Spleen (tissue), 7 donors: Measurements from ENCODE around the gene CEBPZ.

Experiments used
- POLR2A ChIP-seq, 3 donors: fragments of 450-650 bp; IDR thresholded peaks; one replicate each; pipeline ENCODE4 v1.5.1; 2017; ENCODE audit warnings: antibody characterized with exemption in 3 of 3, mild to moderate bottlenecking in 1 of 3
- POLR2AphosphoS5 ChIP-seq, 3 donors: sonication (generic); formaldehyde crosslinking; IDR thresholded peaks; one replicate each; pipeline ENCODE4 v1.5.1; 2017; ENCODE audit warnings: antibody characterized with exemption in 3 of 3
- TF ChIP-seq, protein P1 (sequence below), 11 experiments: fragments of 200-600 bp in 7 of 11; fragments of 450-650 bp in 4 of 11; sonication (generic) in 4 of 11; IDR thresholded peaks in 8 of 11; conservative IDR thresholded peaks in 3 of 11; 1 replicate in 7 of 11; 2 replicates in 4 of 11; pipeline versions ENCODE4 v1.4.0 to v1.8.0; 2016 to 2021; ENCODE audit warnings: antibody characterized with exemption in 11 of 11, inconsistent platforms in 4 of 11, mild to moderate bottlenecking in 1 of 11
- donor health status: DM: no; HTN: no; CAD: no; lungs with moderate emphysema.
- donor health status: DM: no; HTN: no; CAD: no.
- donor health status: DM: no; HTN: no; CAD: no.

DNA sequence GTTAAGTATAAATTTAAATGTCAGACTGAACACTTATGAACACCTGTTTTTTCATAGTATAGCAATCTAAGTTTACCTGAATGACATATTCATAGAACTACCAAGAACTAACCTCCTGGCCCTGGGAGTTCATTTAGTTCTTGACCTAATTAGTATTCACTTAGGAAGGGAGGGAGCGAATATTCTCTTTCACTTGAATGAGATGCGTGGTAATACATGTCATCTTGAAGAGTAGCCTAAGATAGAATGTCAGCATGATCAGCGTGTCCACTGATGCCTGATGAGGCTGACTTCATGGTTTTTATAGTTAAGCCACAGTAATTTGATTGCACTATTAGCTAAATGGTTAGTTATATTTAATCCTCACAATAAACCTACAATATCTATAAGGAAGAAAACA lies 13.4 kb upstream of the CEBPZ start:
- TF ChIP-seq POLR2A (IDR thresholded peaks at IDR 0.05) (no peak), POLR2AphosphoS5 (IDR thresholded peaks at IDR 0.05) (no peak)
- TF ChIP-seq, protein P1, sequence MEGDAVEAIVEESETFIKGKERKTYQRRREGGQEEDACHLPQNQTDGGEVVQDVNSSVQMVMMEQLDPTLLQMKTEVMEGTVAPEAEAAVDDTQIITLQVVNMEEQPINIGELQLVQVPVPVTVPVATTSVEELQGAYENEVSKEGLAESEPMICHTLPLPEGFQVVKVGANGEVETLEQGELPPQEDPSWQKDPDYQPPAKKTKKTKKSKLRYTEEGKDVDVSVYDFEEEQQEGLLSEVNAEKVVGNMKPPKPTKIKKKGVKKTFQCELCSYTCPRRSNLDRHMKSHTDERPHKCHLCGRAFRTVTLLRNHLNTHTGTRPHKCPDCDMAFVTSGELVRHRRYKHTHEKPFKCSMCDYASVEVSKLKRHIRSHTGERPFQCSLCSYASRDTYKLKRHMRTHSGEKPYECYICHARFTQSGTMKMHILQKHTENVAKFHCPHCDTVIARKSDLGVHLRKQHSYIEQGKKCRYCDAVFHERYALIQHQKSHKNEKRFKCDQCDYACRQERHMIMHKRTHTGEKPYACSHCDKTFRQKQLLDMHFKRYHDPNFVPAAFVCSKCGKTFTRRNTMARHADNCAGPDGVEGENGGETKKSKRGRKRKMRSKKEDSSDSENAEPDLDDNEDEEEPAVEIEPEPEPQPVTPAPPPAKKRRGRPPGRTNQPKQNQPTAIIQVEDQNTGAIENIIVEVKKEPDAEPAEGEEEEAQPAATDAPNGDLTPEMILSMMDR (IDR thresholded peaks at IDR 0.05 in 8 of 11, conservative IDR thresholded peaks at IDR 0.05 in 3 of 11): no peak
